ENCODE results near the gene ZFR.

GRCh38 chr5:32319926-32320543 lies 124.5 kb downstream of the ZFR start:
- no peak for TF ChIP-seq CTCF (IDR thresholded peaks at IDR 0.05; ENCODE audit: insufficient read depth, low read length, poor library complexity, severe bottlenecking)
- TF ChIP-seq EZH2phosphoT487 (conservative IDR thresholded peaks at IDR 0.05; ENCODE audit: low read length), result no peak
